GM23338 (cell line): Measurements from ENCODE around the gene RHOBTB3.

Experiments used
- CREB1 ChIP-seq: fragments of 250-450 bp; sonication (Bioruptor Pico); IDR thresholded peaks from 2 replicates; pipeline ENCODE4 v1.5.0; 2020; ENCODE audit warnings: low read depth, mild to moderate bottlenecking, moderate library complexity
- EZH2 ChIP-seq: fragments of 200-600 bp; sonication (generic); IDR thresholded peaks from one replicate; pipeline ENCODE4 v1.8.0; 2017; ENCODE audit warnings: antibody characterized with exemption, mild to moderate bottlenecking, low read depth; ENCODE audit not compliant: unreplicated experiment
- EZH2phosphoT487 ChIP-seq: fragments of 200-600 bp; sonication (generic); IDR thresholded peaks from one replicate; pipeline ENCODE4 v1.8.1; 2018; ENCODE audit warnings: antibody characterized with exemption; ENCODE audit not compliant: unreplicated experiment
- JUNB ChIP-seq: IDR thresholded peaks from one replicate; pipeline ENCODE4 v1.6.1; 2016; ENCODE audit warnings: antibody characterized with exemption; ENCODE audit not compliant: unreplicated experiment
- TF ChIP-seq, protein P1 (sequence below), 2 experiments: fragments of 200-600 bp in 1 of 2; sonication (generic) in 1 of 2; conservative IDR thresholded peaks; 2 replicates each; pipeline versions ENCODE4 v1.5.1 to v1.6.1; 2016 to 2017; ENCODE audit warnings: antibody characterized with exemption in 2 of 2, low read depth in 2 of 2, mild to moderate bottlenecking in 2 of 2, moderate library complexity in 1 of 2
- TF ChIP-seq, protein P2 (sequence below): IDR thresholded peaks from one replicate; pipeline ENCODE4 v1.6.1; 2018; ENCODE audit warnings: antibody characterized with exemption; ENCODE audit not compliant: unreplicated experiment

DNA sequence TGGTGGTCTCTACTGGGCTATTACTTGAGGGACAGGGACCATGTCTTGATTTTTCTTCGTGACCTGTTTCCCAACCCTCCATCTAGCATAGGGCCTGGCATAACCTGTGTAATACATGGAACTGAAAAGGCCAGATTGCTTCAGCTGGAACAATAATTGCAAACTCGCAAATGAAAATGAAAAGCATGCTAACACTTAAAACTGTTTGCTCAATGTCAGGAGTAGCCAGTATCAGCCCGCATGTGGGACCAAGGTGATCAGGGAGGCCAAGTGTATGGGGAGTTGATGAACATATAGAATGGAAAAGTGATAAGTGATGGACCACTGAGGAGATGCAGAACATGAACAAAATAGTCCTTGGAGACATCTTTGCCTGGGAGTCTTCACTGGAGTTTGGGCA is 66.2 kb downstream of the RHOBTB3 start:
- TF ChIP-seq, protein P1, sequence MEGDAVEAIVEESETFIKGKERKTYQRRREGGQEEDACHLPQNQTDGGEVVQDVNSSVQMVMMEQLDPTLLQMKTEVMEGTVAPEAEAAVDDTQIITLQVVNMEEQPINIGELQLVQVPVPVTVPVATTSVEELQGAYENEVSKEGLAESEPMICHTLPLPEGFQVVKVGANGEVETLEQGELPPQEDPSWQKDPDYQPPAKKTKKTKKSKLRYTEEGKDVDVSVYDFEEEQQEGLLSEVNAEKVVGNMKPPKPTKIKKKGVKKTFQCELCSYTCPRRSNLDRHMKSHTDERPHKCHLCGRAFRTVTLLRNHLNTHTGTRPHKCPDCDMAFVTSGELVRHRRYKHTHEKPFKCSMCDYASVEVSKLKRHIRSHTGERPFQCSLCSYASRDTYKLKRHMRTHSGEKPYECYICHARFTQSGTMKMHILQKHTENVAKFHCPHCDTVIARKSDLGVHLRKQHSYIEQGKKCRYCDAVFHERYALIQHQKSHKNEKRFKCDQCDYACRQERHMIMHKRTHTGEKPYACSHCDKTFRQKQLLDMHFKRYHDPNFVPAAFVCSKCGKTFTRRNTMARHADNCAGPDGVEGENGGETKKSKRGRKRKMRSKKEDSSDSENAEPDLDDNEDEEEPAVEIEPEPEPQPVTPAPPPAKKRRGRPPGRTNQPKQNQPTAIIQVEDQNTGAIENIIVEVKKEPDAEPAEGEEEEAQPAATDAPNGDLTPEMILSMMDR (conservative IDR thresholded peaks at IDR 0.05; ENCODE audit: low read depth in 2 of 2) = no peak
- TF ChIP-seq JUNB (no peak), EZH2 (no peak), EZH2phosphoT487 (no peak), CREB1 (CRISPR knock-in tag) (no peak)
- TF ChIP-seq, protein P2, sequence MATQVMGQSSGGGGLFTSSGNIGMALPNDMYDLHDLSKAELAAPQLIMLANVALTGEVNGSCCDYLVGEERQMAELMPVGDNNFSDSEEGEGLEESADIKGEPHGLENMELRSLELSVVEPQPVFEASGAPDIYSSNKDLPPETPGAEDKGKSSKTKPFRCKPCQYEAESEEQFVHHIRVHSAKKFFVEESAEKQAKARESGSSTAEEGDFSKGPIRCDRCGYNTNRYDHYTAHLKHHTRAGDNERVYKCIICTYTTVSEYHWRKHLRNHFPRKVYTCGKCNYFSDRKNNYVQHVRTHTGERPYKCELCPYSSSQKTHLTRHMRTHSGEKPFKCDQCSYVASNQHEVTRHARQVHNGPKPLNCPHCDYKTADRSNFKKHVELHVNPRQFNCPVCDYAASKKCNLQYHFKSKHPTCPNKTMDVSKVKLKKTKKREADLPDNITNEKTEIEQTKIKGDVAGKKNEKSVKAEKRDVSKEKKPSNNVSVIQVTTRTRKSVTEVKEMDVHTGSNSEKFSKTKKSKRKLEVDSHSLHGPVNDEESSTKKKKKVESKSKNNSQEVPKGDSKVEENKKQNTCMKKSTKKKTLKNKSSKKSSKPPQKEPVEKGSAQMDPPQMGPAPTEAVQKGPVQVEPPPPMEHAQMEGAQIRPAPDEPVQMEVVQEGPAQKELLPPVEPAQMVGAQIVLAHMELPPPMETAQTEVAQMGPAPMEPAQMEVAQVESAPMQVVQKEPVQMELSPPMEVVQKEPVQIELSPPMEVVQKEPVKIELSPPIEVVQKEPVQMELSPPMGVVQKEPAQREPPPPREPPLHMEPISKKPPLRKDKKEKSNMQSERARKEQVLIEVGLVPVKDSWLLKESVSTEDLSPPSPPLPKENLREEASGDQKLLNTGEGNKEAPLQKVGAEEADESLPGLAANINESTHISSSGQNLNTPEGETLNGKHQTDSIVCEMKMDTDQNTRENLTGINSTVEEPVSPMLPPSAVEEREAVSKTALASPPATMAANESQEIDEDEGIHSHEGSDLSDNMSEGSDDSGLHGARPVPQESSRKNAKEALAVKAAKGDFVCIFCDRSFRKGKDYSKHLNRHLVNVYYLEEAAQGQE = no peak
